Measurements from ENCODE around the gene FGF12. TPM values are rescaled to one million over a fixed set of nuclear protein-coding genes. Genes with fewer than 3 reads are reported as not detected.

FGF12 gene
- total and polyA plus RNA-seq, 2 experiments from 2014 or later = not detected

DNA sequence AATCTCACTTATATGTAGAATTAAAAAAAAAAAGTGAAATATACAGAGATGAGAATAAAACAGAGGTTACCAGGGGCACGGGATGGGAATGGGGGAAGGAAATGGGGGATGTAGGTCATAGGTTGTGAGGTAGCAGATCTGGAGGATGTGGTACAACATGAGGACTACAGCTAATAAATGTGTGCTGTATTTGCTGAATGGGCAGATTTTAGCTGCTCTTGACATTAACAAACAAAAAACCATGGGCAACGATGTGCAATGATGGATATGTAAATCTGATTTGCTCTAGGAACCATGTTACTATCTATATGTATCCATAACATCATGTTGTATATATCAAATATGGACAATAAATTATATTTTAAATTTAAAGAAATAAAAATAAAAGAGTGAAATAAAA lies 87.4 kb downstream of the FGF12 start:
- no peaks in the 10 kb centered on the region for H3K4me1 ChIP-seq (ENCODE audit: insufficient read depth)
- H2AFZ ChIP-seq = no peak overlapping the region
- no peaks in the 10 kb centered on the region for H3K36me3 ChIP-seq (ENCODE audit: low read depth)
- H3K9me3 ChIP-seq (ENCODE audit: low read depth) = no peaks in the 10 kb centered on the region
- no peak for DNase-seq
- H3K9me2 ChIP-seq (ENCODE audit: insufficient read depth) = no peaks in the 10 kb centered on the region
- H4K20me1 ChIP-seq (ENCODE audit: insufficient read depth) = no peaks in the 10 kb centered on the region
- no peak overlapping the region for H3K4me3 ChIP-seq
- in situ Hi-C loops (cut with MboI) = no loop called here
- H3K27me3 ChIP-seq (replicated peaks; ENCODE audit: insufficient read depth) = no peaks in the 10 kb centered on the region
- no peak for TF ChIP-seq EZH2 (IDR thresholded peaks at IDR 0.05; ENCODE audit: insufficient read depth, poor library complexity, severe bottlenecking)
- TF ChIP-seq EZH2phosphoT487 (IDR thresholded peaks at IDR 0.05; ENCODE audit: insufficient read depth, low read depth) = no peak
- H3K4me2 ChIP-seq (ENCODE audit: unreplicated experiment) = no peak overlapping the region
- 10 to 17% methylated on average over 2 of the region's 2 CpGs for WGBS, 2 experiments (ENCODE audit: low coverage in 1 of 2, low lambda C conversion rate in 2 of 2, missing lambda C conversion rate in 2 of 2)
- no peak overlapping the region for H3K27ac ChIP-seq
- no peak overlapping the region for H3K9ac ChIP-seq
- H3K79me2 ChIP-seq (ENCODE audit: insufficient read depth) = no peaks in the 10 kb centered on the region
- no peaks in the 10 kb centered on the region for H3F3A ChIP-seq (ENCODE audit: insufficient read depth)

DNA sequence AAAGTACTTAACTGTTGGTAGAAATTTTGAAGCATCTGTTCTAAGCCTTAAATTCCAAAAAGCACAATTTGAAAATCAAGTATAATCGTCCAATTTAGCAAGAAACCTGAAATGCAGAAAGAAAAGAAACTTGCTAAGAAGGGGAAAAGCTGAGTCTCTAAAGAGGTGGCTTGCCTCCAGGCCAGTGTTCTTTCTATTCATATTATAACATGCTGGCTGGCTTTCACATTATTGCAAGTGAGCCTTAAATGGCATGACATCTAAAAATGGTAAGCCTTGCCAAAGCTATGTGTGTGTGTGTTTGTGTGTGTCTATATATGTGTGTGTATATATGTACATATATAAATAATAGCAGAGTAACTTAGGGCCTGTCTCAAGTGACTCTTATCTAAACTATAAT lies 89.5 kb downstream of the FGF12 start:
- TF ChIP-seq EZH2 (IDR thresholded peaks at IDR 0.05; ENCODE audit: insufficient read depth, poor library complexity, severe bottlenecking) = no peak
- no peak for TF ChIP-seq EZH2phosphoT487 (IDR thresholded peaks at IDR 0.05; ENCODE audit: insufficient read depth, low read depth)
- DNase-seq = no peak
- no peak overlapping the region for H2AFZ ChIP-seq
- no peak overlapping the region for H3K4me2 ChIP-seq (ENCODE audit: unreplicated experiment)
- no peaks in the 10 kb centered on the region for H3K9me3 ChIP-seq (ENCODE audit: low read depth)
- no peaks in the 10 kb centered on the region for H4K20me1 ChIP-seq (ENCODE audit: insufficient read depth)
- WGBS, 2 experiments (ENCODE audit: low coverage in 1 of 2, low lambda C conversion rate in 2 of 2, missing lambda C conversion rate in 2 of 2) = 0% methylated on average over 1 of the region's 1 CpG
- no peaks in the 10 kb centered on the region for H3K9me2 ChIP-seq (ENCODE audit: insufficient read depth)
- no peaks in the 10 kb centered on the region for H3K27me3 ChIP-seq (replicated peaks; ENCODE audit: insufficient read depth)
- in situ Hi-C loops (cut with MboI) = no loop called here
- H3K27ac ChIP-seq = no peak overlapping the region
- no peak overlapping the region for H3K9ac ChIP-seq
- no peak overlapping the region for H3K4me3 ChIP-seq
- H3K36me3 ChIP-seq (ENCODE audit: low read depth) = no peaks in the 10 kb centered on the region
- no peaks in the 10 kb centered on the region for H3K4me1 ChIP-seq (ENCODE audit: insufficient read depth)
- no peaks in the 10 kb centered on the region for H3F3A ChIP-seq (ENCODE audit: insufficient read depth)
- no peaks in the 10 kb centered on the region for H3K79me2 ChIP-seq (ENCODE audit: insufficient read depth)

GRCh38 chr3:192636517-192637444 lies 90.6 kb downstream of the FGF12 start:
- in situ Hi-C loops (cut with MboI) = no loop called here
- Histone ChIP-seq H3K9ac (no peak overlapping the region), H4K20me1 (ENCODE audit: insufficient read depth) (no peaks in the 10 kb centered on the region), H2AFZ (no peak overlapping the region), H3K9me2 (ENCODE audit: insufficient read depth) (no peaks in the 10 kb centered on the region), H3K4me2 (ENCODE audit: unreplicated experiment) (no peak overlapping the region), H3K36me3 (ENCODE audit: low read depth) (no peaks in the 10 kb centered on the region), H3K4me1 (ENCODE audit: insufficient read depth) (no peaks in the 10 kb centered on the region), H3K27ac (no peak overlapping the region), H3F3A (ENCODE audit: insufficient read depth) (no peaks in the 10 kb centered on the region), H3K4me3 (no peak overlapping the region), H3K79me2 (ENCODE audit: insufficient read depth) (no peaks in the 10 kb centered on the region), H3K27me3 (replicated peaks; ENCODE audit: insufficient read depth) (no peaks in the 10 kb centered on the region), H3K9me3 (ENCODE audit: low read depth) (no peaks in the 10 kb centered on the region)
- DNase-seq = no peak
- TF ChIP-seq EZH2phosphoT487 (IDR thresholded peaks at IDR 0.05; ENCODE audit: insufficient read depth, low read depth) (no peak), EZH2 (IDR thresholded peaks at IDR 0.05; ENCODE audit: insufficient read depth, poor library complexity, severe bottlenecking) (no peak)
- 39 to 45% methylated on average over 8 of the region's 8 CpGs for WGBS, 2 experiments (ENCODE audit: low coverage in 1 of 2, low lambda C conversion rate in 2 of 2, missing lambda C conversion rate in 2 of 2)

- no peaks in the 10 kb centered on the region for H3K9me3 ChIP-seq (ENCODE audit: low read depth)
- TF ChIP-seq EZH2 (IDR thresholded peaks at IDR 0.05; ENCODE audit: insufficient read depth, poor library complexity, severe bottlenecking) = no peak
- TF ChIP-seq EZH2phosphoT487 (IDR thresholded peaks at IDR 0.05; ENCODE audit: insufficient read depth, low read depth) = no peak
- no peaks in the 10 kb centered on the region for H4K20me1 ChIP-seq (ENCODE audit: insufficient read depth)
- H3K27me3 ChIP-seq (replicated peaks; ENCODE audit: insufficient read depth) = no peaks in the 10 kb centered on the region
- no peak overlapping the region for H3K27ac ChIP-seq
- H2AFZ ChIP-seq = no peak overlapping the region
- H3K36me3 ChIP-seq (ENCODE audit: low read depth) = no peaks in the 10 kb centered on the region
- 20 to 26% methylated on average over 3 of the region's 3 CpGs for WGBS, 2 experiments (ENCODE audit: low coverage in 1 of 2, low lambda C conversion rate in 2 of 2, missing lambda C conversion rate in 2 of 2)
- H3K4me3 ChIP-seq = no peak overlapping the region
- H3K9ac ChIP-seq = no peak overlapping the region
- H3K79me2 ChIP-seq (ENCODE audit: insufficient read depth) = no peaks in the 10 kb centered on the region
- H3K4me2 ChIP-seq (ENCODE audit: unreplicated experiment) = no peak overlapping the region
- H3K9me2 ChIP-seq (ENCODE audit: insufficient read depth) = no peaks in the 10 kb centered on the region
- H3K4me1 ChIP-seq (ENCODE audit: insufficient read depth) = no peaks in the 10 kb centered on the region
- H3F3A ChIP-seq (ENCODE audit: insufficient read depth) = no peaks in the 10 kb centered on the region
- in situ Hi-C loops (cut with MboI) = no loop called here
- DNase-seq = no peak
Observed at GRCh38 chr3:192629429-192629828, 97.9 kb downstream of the FGF12 start.
